IMR-90 (cell line): Measurements from ENCODE around the gene TSGA10. TPM values are rescaled to one million over a fixed set of nuclear protein-coding genes. Genes with fewer than 3 reads are reported as not detected.

Source experiments
- ATAC-seq: fragments of 200-7000 bp; cut with Tn5 transposase; 2 replicates; pipeline ENCODE4 v1.9.1; 2020; ENCODE audit warnings: low read depth, mild to moderate bottlenecking, moderate library complexity
- BruUV-seq: library from RNA; stranded (reverse); fragments of 400-500 nt; replicated peaks from 2 replicates; lab custom pipeline; 2021; lab: Mats Ljungman, UMichigan
- CTCF ChIA-PET: fragments of 300-600 bp; formaldehyde crosslinking; extraction: SDS; loops from one replicate; lab custom pipeline; 2021; ENCODE audit warnings: antibody characterized with exemption; lab: Yijun Ruan, JAX
- POLR2A ChIA-PET: fragments of 300-600 bp; sonication (Branson Sonifier 250); formaldehyde crosslinking; loops from one replicate; lab custom pipeline; 2022; ENCODE audit warnings: antibody characterized with exemption; ENCODE audit not compliant: unreplicated experiment; lab: Charles Lee
- DNase-seq: peaks from one replicate; pipeline ENCODE4 v3.0.0; 2013
- H2AFZ ChIP-seq: replicated peaks from 2 replicates; pipeline ENCODE3; 2013; ENCODE audit warnings: low read length, mild to moderate bottlenecking; ENCODE audit not compliant: poor library complexity
- H2AK5ac ChIP-seq: 2 replicates; pipeline ENCODE4 v1.6.1; 2013; ENCODE audit warnings: low read depth, low read length, inconsistent platforms
- H2AK9ac ChIP-seq: replicated peaks from 2 replicates; pipeline ENCODE3; 2013; ENCODE audit warnings: mild to moderate bottlenecking, low read depth, low read length, moderate library complexity; ENCODE audit not compliant: poor library complexity
- H2BK120ac ChIP-seq: 2 replicates; pipeline ENCODE4 v1.6.1; 2013; ENCODE audit warnings: low read depth, low read length, inconsistent platforms
- H2BK15ac ChIP-seq: 3 replicates; pipeline ENCODE4 v1.6.1; 2013; ENCODE audit warnings: low read depth, low read length, inconsistent platforms
- H2BK20ac ChIP-seq: 2 replicates; pipeline ENCODE4 v1.6.1; 2013; ENCODE audit warnings: low read depth, mild to moderate bottlenecking, inconsistent platforms, low read length, moderate library complexity
- H2BK5ac ChIP-seq: 2 replicates; pipeline ENCODE4 v1.6.1; 2013; ENCODE audit warnings: mild to moderate bottlenecking, low read depth, low read length, inconsistent platforms; ENCODE audit not compliant: poor library complexity, severe bottlenecking
- H3K14ac ChIP-seq: replicated peaks from 2 replicates; pipeline ENCODE4 v1.6.1; 2013; ENCODE audit warnings: low read depth, low read length, inconsistent platforms
- H3K18ac ChIP-seq: 2 replicates; pipeline ENCODE4 v1.6.1; 2013; ENCODE audit warnings: low read depth, low read length, control low read depth
- H3K23ac ChIP-seq: 2 replicates; pipeline ENCODE4 v1.6.1; 2013; ENCODE audit warnings: low read depth, low read length, inconsistent platforms
- H3K27ac ChIP-seq: 2 replicates; pipeline ENCODE4 v1.5.1; 2013; ENCODE audit warnings: mild to moderate bottlenecking, control low read depth, low read length; ENCODE audit not compliant: insufficient read depth
- H3K27me3 ChIP-seq: 2 replicates; pipeline ENCODE4 v1.6.1; 2013; ENCODE audit warnings: low read length; ENCODE audit not compliant: control insufficient read depth, insufficient read depth
- H3K36me3 ChIP-seq: 2 replicates; pipeline ENCODE4 v1.6.1; 2013; ENCODE audit warnings: low read length, mixed read lengths; ENCODE audit not compliant: control insufficient read depth, insufficient read depth
- H3K4ac ChIP-seq: 2 replicates; pipeline ENCODE4 v1.6.1; 2013; ENCODE audit warnings: low read depth, low read length, inconsistent platforms
- H3K4me1 ChIP-seq: 2 replicates; pipeline ENCODE4 v1.6.1; 2013; ENCODE audit warnings: low read length, mixed read lengths; ENCODE audit not compliant: control insufficient read depth, insufficient read depth
- H3K4me2 ChIP-seq: 2 replicates; pipeline ENCODE4 v1.6.1; 2013; ENCODE audit warnings: low read depth, mild to moderate bottlenecking, control low read depth, low read length, moderate library complexity
- H3K4me3 ChIP-seq: 2 replicates; pipeline ENCODE4 v1.5.1; 2013; ENCODE audit warnings: low read depth, mild to moderate bottlenecking, control low read depth, low read length, moderate library complexity; ENCODE audit not compliant: insufficient read depth
- H3K56ac ChIP-seq: 2 replicates; pipeline ENCODE4 v1.6.1; 2013; ENCODE audit warnings: low read length, inconsistent platforms; ENCODE audit not compliant: insufficient read depth; ENCODE audit errors: extremely low read depth
- H3K79me1 ChIP-seq, 2 experiments: 2 replicates each; pipeline ENCODE4 v1.6.1; 2013; ENCODE audit warnings: low read length in 2 of 2, inconsistent platforms in 1 of 2, low read depth in 1 of 2
- H3K9ac ChIP-seq: 2 replicates; pipeline ENCODE4 v1.6.1; 2013; ENCODE audit warnings: low read depth, low read length, control low read depth
- H3K9me1 ChIP-seq: 2 replicates; pipeline ENCODE4 v1.6.1; 2013; ENCODE audit warnings: low read length, inconsistent platforms; ENCODE audit not compliant: insufficient read depth
- H3K9me3 ChIP-seq: 2 replicates; pipeline ENCODE4 v1.6.1; 2013; ENCODE audit warnings: low read length; ENCODE audit not compliant: control insufficient read depth, insufficient read depth
- H4K20me1 ChIP-seq: 2 replicates; pipeline ENCODE4 v1.6.1; 2013; ENCODE audit warnings: low read length, inconsistent platforms; ENCODE audit not compliant: insufficient read depth
- H4K5ac ChIP-seq: 2 replicates; pipeline ENCODE4 v1.6.1; 2013; ENCODE audit warnings: mild to moderate bottlenecking, low read depth, low read length, control low read depth
- H4K8ac ChIP-seq, 2 experiments: 2 replicates each; pipeline ENCODE4 v1.6.1; 2013; ENCODE audit warnings: low read depth in 2 of 2, low read length in 2 of 2, control low read depth in 1 of 2, inconsistent platforms in 1 of 2
- H4K91ac ChIP-seq: 2 replicates; pipeline ENCODE4 v1.6.1; 2013; ENCODE audit warnings: low read depth, low read length, inconsistent platforms; ENCODE audit not compliant: insufficient read depth
- CEBPB ChIP-seq: IDR thresholded peaks from 2 replicates; pipeline ENCODE4 v1.6.1; 2012; ENCODE audit warnings: low read depth, low read length, improper control_type of control experiment
- CTCF ChIP-seq: conservative IDR thresholded peaks from 2 replicates; pipeline ENCODE4 v1.5.1; 2012; ENCODE audit warnings: mild to moderate bottlenecking, low read depth, low read length, improper control_type of control experiment
- ELK1 ChIP-seq: fragments of 150-350 bp; IDR thresholded peaks from 2 replicates; pipeline ENCODE4 v1.6.1; 2016; ENCODE audit warnings: low read depth, mild to moderate bottlenecking, low read length, moderate library complexity, borderline replicate concordance
- FOS ChIP-seq: fragments of 150-350 bp; IDR thresholded peaks from 2 replicates; pipeline ENCODE4 v1.6.1; 2016; ENCODE audit warnings: low read depth, low read length
- MAFK ChIP-seq: IDR thresholded peaks from 2 replicates; pipeline ENCODE4 v1.6.1; 2012; ENCODE audit warnings: low read depth, low read length, improper control_type of control experiment
- NFE2L2 ChIP-seq: fragments of 150-350 bp; IDR thresholded peaks from 2 replicates; pipeline ENCODE4 v1.6.1; 2016; ENCODE audit warnings: low read depth, mild to moderate bottlenecking, low read length
- RAD21 ChIP-seq: IDR thresholded peaks from 2 replicates; pipeline ENCODE4 v1.6.1; 2012; ENCODE audit warnings: low read length, improper control_type of control experiment
- RCOR1 ChIP-seq: IDR thresholded peaks from 2 replicates; pipeline ENCODE4 v1.6.1; 2012; ENCODE audit warnings: mild to moderate bottlenecking, low read length, improper control_type of control experiment; ENCODE audit not compliant: insufficient replicate concordance
- RFX5 ChIP-seq: IDR thresholded peaks from 2 replicates; pipeline ENCODE4 v1.8.0; 2012; ENCODE audit warnings: low read depth, mild to moderate bottlenecking, low read length, moderate library complexity
- SMC3 ChIP-seq: fragments of 150-350 bp; IDR thresholded peaks from 2 replicates; pipeline ENCODE4 v1.6.1; 2016; ENCODE audit warnings: low read depth, mild to moderate bottlenecking, antibody characterized with exemption, low read length, moderate library complexity
- USF2 ChIP-seq: fragments of 150-350 bp; IDR thresholded peaks from 2 replicates; pipeline ENCODE4 v1.6.1; 2017; ENCODE audit warnings: mild to moderate bottlenecking, antibody characterized with exemption, low read length, low read depth
- WGBS, 2 experiments: methylation state at CpG; one replicate each; pipeline versions ENCODE4 v1.1.5 to v1.1.7; 2013; ENCODE audit warnings: missing lambda C conversion rate in 2 of 2; ENCODE audit not compliant: insufficient read length in 1 of 2; ENCODE audit errors: extremely low coverage in 2 of 2; 5-methylcytosine and 5-hydroxymethylcytosine counted together
- dilution Hi-C: fragments of 300-500 bp; cut with HindIII; formaldehyde crosslinking; loops from one replicate; pipeline ENCODE4 v1.14.3; 2018; ENCODE audit warnings: low sequenced_read_pairs; ENCODE audit not compliant: unreplicated experiment
- in situ Hi-C: fragments of 300-500 bp; cut with MboI; formaldehyde crosslinking; loops from 3 replicates; pipeline ENCODE4 v1.14.3; 2019; ENCODE audit warnings: low sequenced_read_pairs, inconsistent platforms, mixed read lengths
- intact Hi-C: fragments of 100-400 bp; cut with micrococcal nuclease; formaldehyde crosslinking; loops from 2 replicates; pipeline ENCODE4 v1.10.0; 2022
- polyA plus RNA-seq, 3 experiments: library from polyadenylated mRNA; depleted of rRNA; stranded (reverse); fragments of >200 nt; gene quantifications; 2 replicates each; pipeline ENCODE4 v1.2.3, GENCODE V29; 2012; ENCODE audit warnings: low replicate concordance in 1 of 3
- total RNA-seq: library from RNA; depleted of rRNA; stranded (reverse); fragments of >200 nt; gene quantifications from 2 replicates; pipeline ENCODE4 v1.2.3, GENCODE V29; 2012

TSGA10 gene
- total and polyA plus RNA-seq, 2 of the 4 experiments (the other 2 are of a cell fraction): 0.32 to 0.54 TPM

GRCh38 chr2:99086385-99086784, 68.4 kb downstream of the TSGA10 start:
- no peak overlapping the region for H2BK120ac ChIP-seq
- H3K9me1 ChIP-seq: no peaks in the 10 kb centered on the region
- H3K36me3 ChIP-seq: no peaks in the 10 kb centered on the region
- no peak overlapping the region for H3K56ac ChIP-seq
- dilution Hi-C loops (no loop called here), intact Hi-C loops (no loop called here), in situ Hi-C loops (no loop called here)
- no peaks in the 10 kb centered on the region for H4K20me1 ChIP-seq
- no peak overlapping the region for H2BK5ac ChIP-seq
- no peak overlapping the region for H2BK15ac ChIP-seq
- no peak for TF ChIP-seq MAFK
- TF ChIP-seq FOS: no peak
- TF ChIP-seq CTCF: no peak
- TF ChIP-seq ELK1: no peak
- no peak for TF ChIP-seq RFX5
- TF ChIP-seq RAD21: no peak
- no peak for TF ChIP-seq NFE2L2
- TF ChIP-seq CEBPB: no peak
- no peak for TF ChIP-seq SMC3
- TF ChIP-seq RCOR1: no peak
- TF ChIP-seq USF2: no peak
- H3K9me3 ChIP-seq: no peaks in the 10 kb centered on the region
- H4K5ac ChIP-seq: no peak overlapping the region
- ATAC-seq (no peak), DNase-seq (no peak)
- no peaks in the 10 kb centered on the region for H3K4me1 ChIP-seq
- H4K8ac ChIP-seq: no peak overlapping the region
- H4K91ac ChIP-seq: no peak overlapping the region
- ChIA-PET POLR2A (no interaction called here), CTCF (no interaction called here)
- no peak overlapping the region for H3K14ac ChIP-seq
- no peak overlapping the region for H3K4ac ChIP-seq
- peaks cover 11% of the 10 kb centered on the region; the same call in 1 of the 2 replicates for H3K27me3 ChIP-seq
- no peak overlapping the region for H3K27ac ChIP-seq
- H3K23ac ChIP-seq: no peak overlapping the region
- H3K18ac ChIP-seq: no peak overlapping the region
- H2AK5ac ChIP-seq: no peak overlapping the region
- no TSS peak for BruUV-seq
- no peaks in the 10 kb centered on the region for H3K79me1 ChIP-seq
- WGBS, 2 experiments: no CpG with 5 or more reads among the region's 1 CpG
- no peak overlapping the region for H2AFZ ChIP-seq
- no peak overlapping the region for H2AK9ac ChIP-seq
- no peak overlapping the region for H2BK20ac ChIP-seq
- H3K4me3 ChIP-seq: no peak overlapping the region
- no peak overlapping the region for H3K9ac ChIP-seq
- H3K4me2 ChIP-seq: no peak overlapping the region
